DMS79 treated with DMSO at 0.1 percent for 48 hours (cell line): ENCODE data around the gene ELFN1.
A peak's percentile ranks its signal among the peaks of the same experiment; 100 is the strongest.

Experiments used
- DNase-seq: peaks from one replicate; lab custom pipeline; 2025; lab: John Stamatoyannopoulos, UW

Gene ELFN1

DNA sequence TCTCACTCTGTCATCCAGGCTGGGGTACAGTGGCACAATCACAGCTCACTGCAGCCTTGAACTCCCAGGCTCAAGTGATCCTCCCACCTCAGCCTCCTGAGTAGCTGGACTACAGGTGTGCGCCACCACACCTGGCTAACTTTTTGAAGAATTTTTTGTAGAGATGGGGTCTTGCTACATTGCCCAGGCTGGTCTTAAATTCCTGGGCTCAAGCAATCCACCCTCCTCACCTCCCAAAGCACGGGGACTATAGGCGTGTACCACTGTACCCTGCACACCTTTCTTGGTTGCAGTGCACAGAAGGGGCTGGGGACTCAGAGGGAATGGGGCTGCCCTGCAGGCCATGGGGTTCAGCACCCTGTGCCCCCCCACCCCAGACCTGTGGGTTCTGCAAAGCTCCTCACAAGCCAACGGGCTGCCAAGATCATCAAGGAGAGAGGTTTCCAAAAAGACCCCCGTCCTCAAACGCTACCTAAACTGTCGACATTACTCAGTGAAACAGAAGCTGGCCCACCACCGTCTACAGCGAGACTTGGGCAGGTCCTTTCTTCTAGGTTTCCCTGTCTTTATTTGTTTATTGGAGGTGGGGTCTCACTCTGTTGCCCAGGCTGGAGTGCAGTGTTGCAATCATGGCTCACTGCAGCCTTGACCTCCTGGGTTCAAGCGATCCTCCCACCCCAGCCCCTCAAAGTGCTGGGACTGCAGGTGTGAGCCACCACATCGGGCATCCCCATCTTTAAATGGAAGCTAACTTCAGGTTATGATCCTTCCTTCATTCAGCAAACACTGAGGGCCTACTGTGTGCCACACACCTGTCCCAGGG lies 26.6 kb upstream of the ELFN1 start:
- no peak for DNase-seq

DNA sequence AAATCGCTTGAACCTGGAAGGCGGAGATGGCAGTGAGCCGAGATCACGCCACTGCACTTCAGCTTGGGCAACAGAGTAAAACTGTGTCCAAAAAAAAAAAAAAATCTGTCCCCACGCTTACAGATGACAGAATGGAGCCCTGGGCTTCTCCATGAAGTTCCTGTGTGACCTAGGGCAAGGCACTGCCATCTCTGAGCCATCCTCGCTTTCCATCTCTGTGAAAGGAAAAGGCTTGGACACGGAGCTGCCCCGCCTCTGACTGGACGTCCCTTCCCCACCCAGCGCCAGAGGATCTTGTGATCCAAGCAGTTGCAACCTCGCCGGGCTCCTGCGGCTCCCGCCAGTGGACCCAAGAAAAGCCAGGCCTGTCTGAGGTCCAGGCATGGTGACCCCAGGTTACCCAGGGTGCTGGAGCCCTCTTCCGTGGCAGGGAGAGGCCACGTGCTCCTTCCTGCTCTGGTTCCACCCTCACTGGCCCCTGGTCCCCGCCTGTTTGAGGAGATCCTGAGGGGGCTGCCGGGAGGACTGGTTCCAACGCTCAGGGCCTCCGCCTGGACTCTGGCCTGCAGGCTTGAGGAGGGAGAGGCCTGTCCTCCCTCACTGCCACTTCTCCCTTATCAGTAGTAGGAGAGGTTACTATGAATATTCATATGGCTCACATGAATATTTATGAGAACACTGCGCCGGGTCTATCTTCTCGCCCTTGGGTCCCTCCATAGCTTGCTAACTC lies 25.6 kb upstream of the ELFN1 start:
- no peak for DNase-seq

DNA sequence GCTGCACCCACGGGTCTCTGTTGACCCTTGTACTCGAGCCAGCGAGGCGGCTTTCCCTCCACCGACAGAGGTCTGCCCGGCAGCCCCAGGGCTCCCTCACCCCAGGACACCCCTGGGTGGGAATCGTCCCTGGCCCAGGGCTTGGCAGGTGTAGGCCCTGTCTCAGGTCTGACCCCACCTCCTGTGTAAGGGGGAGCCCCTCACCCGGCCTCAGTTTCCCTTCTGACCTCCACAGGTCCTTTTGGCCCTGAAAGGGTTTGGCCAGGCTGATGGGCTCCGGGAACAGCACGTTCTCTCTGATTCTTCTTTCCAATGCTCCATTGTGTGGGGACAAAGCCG lies 25.0 kb upstream of the ELFN1 start:
- no peak for DNase-seq

DNA sequence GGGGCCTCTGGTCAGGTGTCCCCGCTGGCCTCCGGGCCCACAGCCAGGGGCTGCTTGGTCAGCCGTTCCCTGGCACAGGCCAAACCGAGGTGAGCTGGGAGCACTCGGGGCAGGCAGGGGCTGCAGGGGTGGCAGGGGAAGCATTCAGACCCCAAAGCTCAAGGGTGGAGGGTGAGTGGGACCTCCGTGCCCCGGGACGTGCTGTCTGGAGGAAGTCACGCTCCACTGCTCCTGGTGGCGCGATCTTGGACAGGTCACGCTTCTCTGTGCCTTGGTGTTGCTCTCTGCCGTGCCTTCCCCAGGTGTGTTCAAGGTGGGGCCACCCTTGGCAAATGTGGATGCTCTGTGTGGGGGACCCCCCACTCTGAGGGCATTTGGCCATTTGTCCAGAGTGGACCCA lies 24.6 kb upstream of the ELFN1 start:
- no peak for DNase-seq

DNA sequence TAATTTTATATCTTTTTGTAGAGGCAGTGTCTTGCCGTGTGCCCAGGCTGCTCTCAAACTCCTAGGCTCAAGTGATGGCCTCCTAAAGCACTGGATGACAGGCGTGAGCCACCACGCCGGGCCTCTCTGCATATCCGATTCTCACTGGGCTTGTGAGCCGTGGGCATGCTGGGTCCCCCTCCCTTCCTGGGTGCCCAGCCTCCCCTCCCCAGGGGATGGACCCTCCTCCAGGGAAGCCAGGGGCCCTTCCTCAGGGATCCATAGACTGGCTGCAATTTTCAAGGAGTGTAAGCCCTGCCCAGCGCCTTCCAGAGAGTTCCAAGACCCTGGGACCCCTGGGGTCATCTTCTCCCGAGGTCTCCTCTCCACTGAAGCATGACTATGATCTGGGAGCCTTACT lies 23.7 kb upstream of the ELFN1 start:
- no peak for DNase-seq

DNA sequence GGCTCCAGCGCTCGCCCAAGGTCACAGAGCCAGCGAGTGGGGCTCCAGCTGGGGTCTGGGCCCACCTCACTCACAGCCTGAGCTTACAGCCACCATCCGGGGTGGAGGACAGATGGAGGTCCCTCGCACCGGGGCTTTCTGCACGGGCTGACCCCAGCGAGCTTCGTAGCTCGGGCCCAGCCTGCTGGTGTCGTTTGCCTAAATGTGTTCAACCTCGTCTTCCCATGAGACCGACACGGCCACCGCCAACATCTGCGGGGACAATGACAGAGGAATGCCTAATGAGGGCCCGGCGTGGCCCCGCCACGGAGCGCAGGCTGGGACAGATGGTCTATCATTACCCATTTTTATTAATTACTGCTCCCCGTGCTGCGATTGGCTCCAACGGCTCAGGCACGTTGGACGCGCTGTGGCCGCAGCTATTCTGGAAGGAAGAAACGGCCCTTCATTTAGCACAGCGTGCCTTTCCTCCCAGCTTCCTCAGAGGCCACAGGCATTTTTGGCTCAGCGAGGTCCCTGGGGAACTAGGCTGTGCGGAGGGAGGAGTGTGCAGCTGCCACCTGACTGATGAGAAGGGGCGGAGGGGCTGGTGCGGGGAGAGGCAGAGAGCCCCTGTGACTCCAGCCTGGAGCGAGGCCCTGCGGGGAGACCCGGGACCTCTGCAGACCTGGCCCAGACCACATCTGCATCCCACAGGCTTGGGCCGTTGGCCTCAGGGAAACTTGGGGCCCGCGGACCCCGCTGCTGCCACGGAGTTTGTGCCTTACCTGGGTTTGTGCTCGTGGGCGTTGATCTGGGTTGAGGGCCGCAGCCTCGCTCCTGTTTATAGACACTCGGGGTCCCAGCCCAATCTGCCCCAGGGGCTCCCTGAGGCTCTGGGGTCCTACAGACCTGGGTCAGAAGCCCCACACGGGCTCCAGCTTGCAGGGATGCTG lies 22.9 kb upstream of the ELFN1 start:
- DNase-seq: peak; percentile 85

DNA sequence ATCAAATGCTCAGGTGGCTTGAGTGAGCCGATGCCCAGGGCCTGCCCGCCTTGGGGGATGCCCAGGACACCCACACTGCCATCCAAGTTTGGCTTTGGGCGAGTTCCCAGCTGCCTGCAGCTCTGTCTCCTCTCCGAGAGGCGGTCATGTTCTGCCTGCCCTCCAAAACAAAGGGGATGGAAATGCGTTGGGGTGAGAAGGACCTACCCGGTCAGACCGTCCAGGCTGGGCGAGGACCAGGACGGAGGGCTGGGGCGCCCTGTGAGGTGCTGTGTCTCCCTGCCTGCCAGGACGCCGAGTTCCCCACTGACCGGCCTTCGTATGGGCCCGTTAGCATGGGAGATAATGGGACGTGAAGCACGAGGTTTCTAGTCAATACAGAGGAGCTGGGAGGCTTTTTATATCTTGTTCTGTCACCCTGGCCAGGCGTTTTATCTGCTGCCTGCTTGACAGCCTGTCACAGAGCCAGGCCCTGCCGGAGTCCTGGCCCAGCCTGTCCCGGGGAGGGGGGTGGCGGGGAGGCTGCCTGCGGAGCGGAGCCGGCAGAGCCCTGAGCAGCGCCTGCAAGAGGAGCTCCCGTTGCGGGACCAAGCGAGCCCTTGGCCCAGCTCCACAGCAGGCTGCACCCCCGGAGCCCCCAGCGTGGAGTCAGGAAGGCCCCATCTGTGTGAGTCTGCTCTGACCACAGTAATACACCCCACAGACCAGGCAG lies 22.0 kb upstream of the ELFN1 start:
- DNase-seq: no peak

DNA sequence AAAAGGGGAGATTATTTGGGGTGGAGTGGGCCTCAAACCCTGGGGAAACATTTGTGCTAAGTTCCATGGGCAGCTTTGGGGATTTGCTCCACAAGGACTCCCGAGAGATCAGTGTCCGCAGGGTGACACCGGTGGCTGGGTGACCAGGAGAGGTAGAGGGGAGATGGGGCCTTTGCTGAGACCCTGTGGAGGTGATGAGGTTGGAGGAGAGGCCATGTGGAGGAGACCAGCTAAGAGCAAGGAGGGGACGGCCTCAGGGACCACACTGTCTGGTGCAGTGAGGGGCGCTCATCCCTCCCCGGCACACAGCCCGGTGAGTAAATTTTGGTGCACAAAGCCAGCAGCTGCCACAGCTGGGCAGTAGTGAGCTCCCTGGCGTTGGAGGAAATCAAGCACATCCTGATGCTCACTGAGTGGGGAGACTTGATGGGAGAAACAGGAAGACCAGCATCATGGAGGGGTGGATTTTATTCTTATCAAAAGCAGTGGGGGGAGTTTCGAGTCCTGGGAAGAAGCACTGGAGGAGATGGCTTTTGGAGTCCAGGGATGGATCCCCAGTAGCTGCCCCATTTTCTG lies 20.2 kb upstream of the ELFN1 start:
- no peak for DNase-seq

DNA sequence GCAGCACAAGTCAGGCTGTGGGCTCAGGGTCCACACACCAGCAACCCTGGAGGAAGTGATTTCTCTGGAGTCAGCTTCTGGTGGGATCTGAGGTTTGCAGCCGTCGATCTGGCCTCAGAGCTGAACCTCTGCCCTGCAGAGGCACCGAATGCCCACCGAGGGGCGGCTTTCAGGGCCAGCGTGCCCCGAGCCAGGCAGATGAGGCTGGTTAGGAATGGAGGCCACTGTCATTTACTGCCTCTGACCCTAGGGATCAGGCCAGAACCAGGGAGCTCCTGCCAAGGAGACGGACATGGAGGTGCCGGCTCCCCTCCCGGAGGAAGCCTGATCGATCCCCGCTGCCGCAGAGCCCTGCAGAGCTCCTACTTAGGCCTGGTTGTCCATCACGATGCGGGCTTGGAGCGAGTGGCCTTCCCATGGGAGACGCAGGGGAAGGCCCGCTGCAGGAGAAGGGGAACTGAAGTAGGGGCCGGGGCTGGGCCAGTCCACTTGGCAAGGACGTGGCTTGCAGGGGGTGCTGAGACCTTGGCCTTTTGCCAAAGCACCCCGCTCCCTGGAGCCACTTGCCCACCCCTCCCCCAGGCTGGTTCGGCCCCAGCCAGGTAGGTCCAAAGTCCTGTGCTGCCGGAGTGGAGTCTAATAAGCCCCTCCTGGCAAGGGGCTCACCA lies 19.6 kb upstream of the ELFN1 start:
- DNase-seq: no peak

DNA sequence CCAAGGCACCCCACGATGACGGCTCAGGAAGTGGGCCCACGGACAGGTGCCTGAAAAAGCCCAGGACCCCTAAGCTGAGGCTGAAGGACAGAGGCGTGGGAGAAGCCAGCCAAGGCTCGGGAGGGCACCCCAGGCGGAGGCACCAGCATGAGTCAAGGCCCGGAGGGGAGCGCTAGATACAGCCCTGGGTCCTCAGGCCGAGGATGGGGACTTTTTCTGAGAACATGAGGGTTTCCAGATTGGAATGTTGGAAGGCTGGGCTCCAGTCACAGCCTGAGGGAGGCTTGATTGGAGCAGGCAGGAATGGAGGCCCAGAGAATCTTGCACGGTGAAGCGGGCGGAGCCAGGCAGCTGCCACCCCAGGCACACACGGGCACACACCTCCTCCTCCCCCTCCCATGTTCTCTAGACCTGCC lies 19.0 kb upstream of the ELFN1 start:
- DNase-seq: no peak

DNA sequence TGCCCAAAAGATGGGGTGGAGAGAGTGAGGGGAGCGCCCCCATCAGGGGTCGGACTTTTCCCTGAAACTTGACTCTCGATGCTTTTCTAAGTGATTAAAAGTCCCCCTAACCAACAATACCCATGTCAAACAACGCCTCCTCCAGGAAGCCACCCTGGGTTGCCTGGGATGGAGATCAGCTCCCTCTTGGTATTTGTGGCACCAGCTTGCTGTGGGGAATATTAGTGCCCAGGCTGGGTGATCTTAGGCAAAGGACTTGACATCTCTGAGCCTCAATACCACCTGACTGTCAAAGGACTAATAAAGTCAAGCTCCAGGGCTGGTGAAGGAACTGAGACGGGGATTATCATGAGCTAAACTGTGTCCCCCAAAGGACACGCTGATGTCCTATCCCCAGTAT lies 18.2 kb upstream of the ELFN1 start:
- DNase-seq: no peak

DNA sequence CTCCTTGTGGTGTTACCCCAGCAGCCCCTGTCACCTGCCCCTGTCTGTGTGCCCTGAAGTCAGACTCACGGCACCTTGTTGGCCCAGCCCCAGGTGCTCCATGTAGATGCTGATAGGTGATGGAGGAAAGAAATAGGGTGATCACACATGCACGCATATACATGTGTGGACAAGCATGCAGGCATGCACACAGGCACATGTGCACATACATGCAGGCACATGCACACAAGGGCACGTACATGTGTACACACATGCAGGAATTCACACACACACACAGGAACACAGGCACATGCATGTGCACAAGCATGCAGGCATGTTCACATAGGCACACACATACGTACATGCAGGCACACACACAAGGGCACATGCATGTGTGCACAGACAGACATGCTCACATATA lies 16.6 kb upstream of the ELFN1 start:
- no peak for DNase-seq

DNA sequence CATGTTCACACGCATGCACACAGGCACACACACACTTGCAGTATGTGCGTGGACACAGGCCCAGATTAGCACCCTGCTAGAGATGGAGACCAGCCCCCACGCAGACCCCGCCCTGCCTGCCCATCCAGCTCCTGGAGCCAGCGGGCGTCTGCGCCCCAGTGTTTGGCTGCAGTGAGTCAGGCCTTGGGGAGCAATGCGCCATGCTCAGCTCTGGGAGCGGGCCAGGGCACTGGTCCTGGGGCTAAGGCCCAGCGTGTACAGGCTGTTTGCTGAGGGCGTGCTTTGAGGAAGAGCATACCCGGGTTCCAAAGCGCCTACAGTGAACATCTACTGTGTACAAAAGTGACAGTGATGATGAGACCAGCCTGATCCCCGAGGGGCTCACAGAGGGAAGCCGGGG lies 16.0 kb upstream of the ELFN1 start:
- DNase-seq: no peak

DNA sequence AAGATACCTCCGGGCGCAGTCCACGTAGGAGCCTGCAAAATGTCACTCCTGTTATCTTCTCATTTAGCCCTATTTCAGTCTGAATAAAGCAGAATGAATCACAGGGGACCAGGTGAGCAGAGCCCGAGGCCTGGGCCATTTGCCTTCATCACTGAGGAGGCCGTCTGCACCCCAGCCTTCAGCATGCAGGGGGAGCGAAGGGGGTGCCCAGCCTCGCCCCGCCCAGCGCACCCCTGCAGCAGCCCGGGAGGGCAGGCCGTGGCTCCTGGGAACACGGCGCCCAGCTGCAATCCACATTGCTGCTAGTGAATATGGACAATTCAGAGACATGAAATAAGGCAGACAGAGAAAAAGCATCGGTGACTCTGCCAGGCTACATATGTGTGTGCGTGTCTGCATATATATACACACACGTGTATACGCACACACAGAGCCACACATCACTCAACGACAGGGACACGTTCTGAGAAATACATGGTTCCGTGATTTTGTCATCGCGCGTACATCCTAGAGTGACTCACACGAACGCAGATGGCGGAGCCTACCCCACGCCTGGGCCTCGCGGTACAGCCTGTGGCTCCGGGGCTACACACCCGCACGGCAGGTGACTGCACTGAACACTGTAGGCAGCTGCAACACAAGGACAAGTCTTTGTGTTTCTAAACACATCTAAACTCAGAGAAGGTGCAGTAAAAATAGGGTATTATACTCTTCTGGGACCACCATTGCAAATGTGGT lies 15.2 kb upstream of the ELFN1 start:
- DNase-seq: no peak

DNA sequence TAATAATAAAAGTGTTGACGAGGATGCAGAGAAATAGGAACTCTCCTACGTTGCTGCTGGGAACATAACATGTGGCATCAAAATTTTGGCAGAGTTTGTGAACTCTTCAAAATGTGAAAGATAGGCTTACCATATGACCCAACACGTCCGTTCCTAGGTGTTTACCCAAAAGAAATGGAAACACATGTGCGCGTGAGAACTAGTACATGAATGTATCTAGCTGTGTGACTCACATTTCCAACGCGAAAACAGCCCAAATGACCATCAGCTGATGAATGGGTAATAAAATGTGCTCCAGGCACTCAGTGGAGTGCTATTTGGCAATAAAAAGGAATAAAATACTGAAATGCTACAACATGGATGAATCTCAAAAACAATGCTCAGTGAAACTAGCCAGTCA lies 10.4 kb upstream of the ELFN1 start:
- no peak for DNase-seq

DNA sequence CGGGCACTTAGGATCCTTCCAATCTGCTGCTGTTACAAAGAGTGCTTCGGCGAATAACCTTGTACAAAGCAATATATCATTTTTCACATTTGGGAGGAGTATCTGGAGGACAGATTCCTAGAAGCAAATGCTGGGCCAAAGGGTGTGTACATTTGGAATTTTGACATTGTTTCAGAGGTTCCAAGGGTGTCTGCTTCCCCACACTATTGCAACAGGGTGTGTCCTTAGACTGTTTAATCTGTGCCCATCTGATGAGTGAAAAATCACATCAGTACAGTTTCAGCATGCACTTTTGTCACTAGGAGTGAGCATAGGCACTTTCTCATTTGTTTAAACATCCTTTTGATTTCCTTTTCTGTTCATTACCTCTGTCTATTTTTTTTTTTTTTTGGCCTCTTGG lies 8.6 kb upstream of the ELFN1 start:
- no peak for DNase-seq

DNA sequence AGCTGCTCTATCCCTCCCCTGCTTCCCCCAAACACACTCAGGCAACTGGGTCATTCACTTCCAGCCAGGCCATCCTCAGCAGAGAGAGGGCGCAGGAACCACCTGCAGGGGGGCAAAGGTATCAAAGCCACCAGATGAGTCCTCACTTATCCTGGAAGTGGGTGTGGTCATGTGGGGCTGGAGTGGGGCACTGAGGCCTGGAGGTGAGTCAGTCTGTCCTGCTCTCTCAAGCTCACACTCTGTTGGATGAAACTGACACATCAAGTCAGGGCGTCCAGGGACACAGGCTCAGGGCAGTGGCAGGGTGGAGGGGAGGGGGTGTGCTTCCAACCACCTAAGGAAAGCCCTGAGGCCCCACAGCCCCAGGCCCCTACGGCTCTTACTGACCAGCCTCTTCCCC lies 8.0 kb upstream of the ELFN1 start:
- DNase-seq: no peak

DNA sequence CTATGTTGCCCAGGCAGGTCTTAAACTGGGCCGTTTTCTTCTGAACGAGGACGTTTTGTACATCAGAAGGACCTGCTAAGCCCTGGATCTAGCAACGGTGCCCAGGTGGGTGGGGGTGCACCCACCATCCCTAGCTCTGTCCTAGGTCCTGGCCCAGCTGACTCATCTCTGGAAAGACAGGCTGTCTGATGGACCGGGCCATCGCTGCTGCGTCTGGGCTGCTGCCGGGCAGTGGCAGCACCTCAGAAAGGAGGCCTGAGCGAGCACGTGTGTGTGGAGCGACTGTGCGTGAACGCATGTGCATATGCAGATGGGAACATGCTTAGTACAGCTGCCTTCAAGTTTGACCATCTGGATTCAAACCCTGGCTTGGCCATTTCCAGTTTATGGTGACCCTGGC lies 7.3 kb upstream of the ELFN1 start:
- DNase-seq: no peak

DNA sequence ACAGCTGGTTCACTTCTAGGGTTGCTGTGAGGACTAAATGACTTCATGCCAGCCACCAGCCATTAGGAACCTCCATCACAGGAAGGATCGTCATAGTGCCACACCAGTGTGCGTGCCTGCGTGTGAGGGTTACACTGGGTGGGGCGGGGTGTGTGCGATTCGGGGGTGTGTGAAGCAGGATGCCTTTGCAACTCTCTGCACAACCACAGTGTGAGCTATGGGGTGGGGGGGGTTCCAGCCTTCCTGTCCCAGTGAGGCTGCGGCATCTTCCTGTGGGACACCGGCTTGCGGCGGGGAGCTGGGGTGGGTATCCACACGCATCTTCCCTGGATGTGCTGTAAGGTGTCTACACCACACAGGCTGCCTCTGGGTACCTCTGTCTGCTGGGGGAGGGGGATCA lies 6.9 kb upstream of the ELFN1 start:
- DNase-seq: no peak

DNA sequence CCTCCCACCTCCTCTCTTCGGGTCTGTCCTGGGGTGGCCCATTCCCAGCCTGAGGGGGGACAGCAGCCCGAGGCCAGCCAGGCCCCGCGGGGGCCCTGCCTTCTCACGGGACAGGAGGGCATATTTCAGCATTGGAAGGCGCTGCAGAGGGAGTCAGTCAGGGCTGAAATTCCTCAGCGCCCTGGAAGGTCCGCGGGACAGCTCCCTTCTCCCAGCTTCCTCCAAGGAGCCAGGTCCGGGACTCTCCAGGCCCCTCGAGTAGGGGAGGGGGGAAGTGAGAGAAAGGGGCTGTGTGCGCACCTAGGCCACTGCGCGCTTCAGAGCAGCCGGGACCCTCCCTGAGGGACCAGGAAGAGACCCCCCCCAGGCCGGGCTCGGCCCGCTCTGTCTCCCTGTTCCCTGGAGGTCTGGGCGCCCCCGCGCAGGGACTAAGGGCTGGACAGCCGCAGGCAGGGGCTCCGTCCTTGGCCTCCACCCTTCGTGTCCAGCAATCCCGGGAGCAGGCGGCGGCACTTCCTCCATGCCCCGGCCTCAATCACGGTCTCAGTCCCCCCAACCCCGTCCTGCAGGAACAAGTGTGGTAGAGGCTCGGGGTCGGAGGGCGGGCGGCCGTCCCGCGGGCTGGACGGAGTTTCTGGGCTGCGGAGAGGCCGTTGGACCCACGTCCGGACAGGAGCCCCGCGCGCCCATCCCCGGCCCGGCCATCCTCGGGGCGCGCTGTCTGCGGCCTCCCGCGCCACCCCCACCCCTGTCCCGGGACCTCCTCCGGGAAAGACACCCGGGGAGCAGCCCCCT lies 6.0 kb upstream of the ELFN1 start:
- no peak for DNase-seq
